HEK293T (cell line): ENCODE measurements around the gene PLA2G15.

Experiments used
- CTCF ChIA-PET: fragments of 350-600 bp; formaldehyde crosslinking; extraction: SDS; loops from one replicate; lab custom pipeline; 2021; ENCODE audit warnings: antibody characterized with exemption, inconsistent platforms; lab: Yijun Ruan, JAX
- POLR2A ChIA-PET: fragments of 350-600 bp; formaldehyde crosslinking; extraction: SDS; loops from one replicate; lab custom pipeline; 2020; ENCODE audit warnings: antibody characterized with exemption, inconsistent platforms; lab: Yijun Ruan, JAX
- DNase-seq: peaks from one replicate; pipeline ENCODE4 v3.0.0; 2012; ENCODE audit warnings: mixed read lengths; ENCODE audit errors: extremely low spot score
- ARNT ChIP-seq: fragments of 450-650 bp; IDR thresholded peaks from 2 replicates; pipeline ENCODE4 v1.6.1; 2017; ENCODE audit warnings: mild to moderate bottlenecking
- BHLHE40 ChIP-seq: fragments of 450-650 bp; IDR thresholded peaks from 2 replicates; pipeline ENCODE4 v1.6.1; 2016; ENCODE audit warnings: mild to moderate bottlenecking, moderate library complexity, borderline replicate concordance
- CTBP1 ChIP-seq: fragments of 450-650 bp; IDR thresholded peaks from 2 replicates; pipeline ENCODE4 v1.6.1; 2016; ENCODE audit warnings: borderline replicate concordance
- ELF4 ChIP-seq: fragments of 450-650 bp; IDR thresholded peaks from 2 replicates; pipeline ENCODE4 v1.6.1; 2017; ENCODE audit warnings: antibody characterized with exemption
- FOXA1 ChIP-seq: fragments of 450-650 bp; IDR thresholded peaks from 2 replicates; pipeline ENCODE4 v1.6.1; 2016; ENCODE audit warnings: mild to moderate bottlenecking
- FOXK2 ChIP-seq: fragments of 450-650 bp; IDR thresholded peaks from 2 replicates; pipeline ENCODE4 v1.6.1; 2016; ENCODE audit warnings: mild to moderate bottlenecking
- FOXM1 ChIP-seq: fragments of 450-650 bp; IDR thresholded peaks from 2 replicates; pipeline ENCODE4 v1.6.1; 2017; ENCODE audit warnings: mild to moderate bottlenecking, borderline replicate concordance
- HDGF ChIP-seq: fragments of 450-650 bp; IDR thresholded peaks from 2 replicates; pipeline ENCODE4 v1.6.1; 2017; ENCODE audit warnings: antibody characterized with exemption, borderline replicate concordance
- L3MBTL2 ChIP-seq: fragments of 450-650 bp; conservative IDR thresholded peaks from 2 replicates; pipeline ENCODE4 v1.6.1; 2016; ENCODE audit warnings: mild to moderate bottlenecking
- LEF1 ChIP-seq: fragments of 450-650 bp; IDR thresholded peaks from 2 replicates; pipeline ENCODE4 v1.6.1; 2017; ENCODE audit warnings: mild to moderate bottlenecking, borderline replicate concordance
- NFRKB ChIP-seq: fragments of 450-650 bp; IDR thresholded peaks from 2 replicates; pipeline ENCODE4 v1.6.1; 2016; ENCODE audit warnings: mild to moderate bottlenecking, moderate library complexity
- PKNOX1 ChIP-seq: fragments of 450-650 bp; IDR thresholded peaks from 2 replicates; pipeline ENCODE4 v1.6.1; 2016
- SP1 ChIP-seq: fragments of 450-650 bp; IDR thresholded peaks from 2 replicates; pipeline ENCODE4 v1.6.1; 2017
- SUZ12 ChIP-seq: fragments of 450-650 bp; IDR thresholded peaks from 2 replicates; pipeline ENCODE4 v1.6.1; 2016; ENCODE audit warnings: mild to moderate bottlenecking
- TARDBP ChIP-seq: fragments of 450-650 bp; IDR thresholded peaks from 2 replicates; pipeline ENCODE4 v1.6.1; 2016
- ZNF384 ChIP-seq: fragments of 450-650 bp; IDR thresholded peaks from 2 replicates; pipeline ENCODE4 v1.6.1; 2016

Gene PLA2G15

GRCh38 chr16:68229431-68230175 is 15.6 kb upstream of the PLA2G15 start:
- CTCF ChIA-PET = interaction anchor here (0.5 to 1.2 kb wide), 3 partner anchors 35 to 1123 kb away, joined by 3 to 4 read pairs (median 3); partner anchors contain the start of gene SLC7A6
- no peak for TF ChIP-seq HDGF
- no peak for TF ChIP-seq LEF1
- TF ChIP-seq ELF4 = no peak
- TF ChIP-seq L3MBTL2 = no peak
- no peak for TF ChIP-seq SUZ12
- TF ChIP-seq ZNF384 = no peak
- TF ChIP-seq PKNOX1 = no peak
- no peak for TF ChIP-seq SP1
- peak; percentile 68 for DNase-seq
- POLR2A ChIA-PET = no interaction called here

GRCh38 chr16:68230176-68230571 is 15.0 kb upstream of the PLA2G15 start:
- ChIA-PET POLR2A (no interaction called here), CTCF (interaction anchor here (0.5 to 1.2 kb wide), 3 partner anchors 34 to 1122 kb away, joined by 3 to 4 read pairs (median 3); partner anchors contain the start of gene SLC7A6)
- TF ChIP-seq ZNF384 = no peak
- TF ChIP-seq SP1 = no peak
- TF ChIP-seq SUZ12 = no peak
- TF ChIP-seq CTBP1 = no peak
- TF ChIP-seq FOXM1 = no peak
- TF ChIP-seq FOXK2 = no peak
- TF ChIP-seq L3MBTL2 = no peak
- no peak for TF ChIP-seq LEF1
- TF ChIP-seq ARNT = no peak
- TF ChIP-seq PKNOX1 = no peak
- TF ChIP-seq ELF4 = no peak
- no peak for TF ChIP-seq HDGF
- no peak for TF ChIP-seq TARDBP
- no peak for TF ChIP-seq FOXA1
- TF ChIP-seq BHLHE40 = no peak
- no peak for TF ChIP-seq NFRKB
- no peak for DNase-seq

GRCh38 chr16:68230956-68231355 is 14.2 kb upstream of the PLA2G15 start:
- TF ChIP-seq ELF4 (no peak), L3MBTL2 (no peak), FOXA1 (no peak), BHLHE40 (no peak), ARNT (no peak), HDGF (no peak), PKNOX1 (no peak), FOXM1 (no peak), SUZ12 (no peak), CTBP1 (no peak), TARDBP (no peak), ZNF384 (no peak), SP1 (no peak), NFRKB (no peak), LEF1 (no peak), FOXK2 (no peak)
- DNase-seq = no peak
- CTCF ChIA-PET = no interaction called here
- POLR2A ChIA-PET = no interaction called here

- no peak for DNase-seq
- POLR2A ChIA-PET = no interaction called here
- CTCF ChIA-PET = no interaction called here
- TF ChIP-seq ARNT = no peak
- no peak for TF ChIP-seq SUZ12
- TF ChIP-seq ZNF384 = no peak
- no peak for TF ChIP-seq FOXA1
- no peak for TF ChIP-seq PKNOX1
- no peak for TF ChIP-seq HDGF
- no peak for TF ChIP-seq ELF4
Measured at GRCh38 chr16:68231384-68232136, 13.6 kb upstream of the PLA2G15 start.

GRCh38 chr16:68232335-68232734 is 12.8 kb upstream of the PLA2G15 start:
- ChIA-PET CTCF (no interaction called here), POLR2A (interaction anchor here (1.0 kb wide), 1 partner anchor 147 kb away, joined by 3 read pairs; the partner anchor contains the start of gene NFATC3)

More at GRCh38 chr16:68232335-68232734, 12.8 kb upstream of the PLA2G15 start:
- TF ChIP-seq HDGF = no peak
- TF ChIP-seq FOXK2 = no peak
- TF ChIP-seq FOXM1 = no peak
- DNase-seq = no peak
